ELF-1 (cell line): ENCODE data around the gene MEGF11.

Source experiments
- DNase-seq: peaks from one replicate; pipeline ENCODE4 v3.0.0-alpha.2; 2016; ENCODE audit warnings: low read depth, low spot score

Gene MEGF11

DNA sequence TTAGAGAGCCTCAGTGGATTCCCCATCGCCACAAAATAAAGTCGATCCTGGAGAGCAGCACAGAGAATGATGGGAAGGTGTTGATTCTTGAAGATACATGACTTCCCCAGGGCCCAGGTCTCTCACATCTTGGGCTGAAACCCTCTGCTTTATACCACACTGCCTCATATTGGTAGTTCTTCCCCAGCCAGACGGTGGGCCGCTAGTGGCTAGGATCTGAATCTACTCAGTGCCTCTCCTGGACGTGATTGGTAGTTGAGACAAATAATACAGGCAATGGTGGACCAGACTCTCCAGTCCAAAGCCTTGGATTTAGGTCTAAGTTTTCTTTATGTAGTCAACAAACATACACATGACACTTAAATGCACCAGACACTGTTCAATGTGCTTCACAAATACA lies 334.6 kb downstream of the MEGF11 start:
- no peak for DNase-seq

DNA sequence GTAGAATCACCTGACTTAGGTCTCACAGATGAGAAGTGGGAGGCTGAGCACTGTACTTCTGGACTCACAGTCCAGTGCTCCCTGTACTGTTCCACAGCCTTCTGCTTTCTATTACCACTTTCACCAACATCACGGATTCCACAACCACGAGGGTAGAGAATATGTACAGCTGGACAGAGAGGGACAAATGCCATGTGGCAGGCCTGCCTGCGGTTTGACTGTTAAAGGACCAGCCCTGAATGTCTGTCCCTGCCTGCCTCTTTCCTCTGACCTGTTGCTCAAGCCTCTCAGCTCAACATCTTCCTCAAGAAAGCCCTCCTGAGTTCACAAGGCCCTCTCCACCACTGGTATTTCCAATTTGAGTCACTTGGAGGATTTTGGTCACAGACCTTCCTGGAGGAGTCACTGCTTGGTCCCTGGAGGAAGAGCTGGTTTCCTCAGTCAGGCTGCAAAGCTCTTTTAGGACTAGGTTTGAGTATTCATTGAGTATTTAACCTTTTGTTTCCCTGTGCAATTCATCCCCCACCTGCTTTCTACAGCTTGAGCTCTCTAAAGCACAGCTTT lies 335.1 kb downstream of the MEGF11 start:
- DNase-seq = no peak

DNA sequence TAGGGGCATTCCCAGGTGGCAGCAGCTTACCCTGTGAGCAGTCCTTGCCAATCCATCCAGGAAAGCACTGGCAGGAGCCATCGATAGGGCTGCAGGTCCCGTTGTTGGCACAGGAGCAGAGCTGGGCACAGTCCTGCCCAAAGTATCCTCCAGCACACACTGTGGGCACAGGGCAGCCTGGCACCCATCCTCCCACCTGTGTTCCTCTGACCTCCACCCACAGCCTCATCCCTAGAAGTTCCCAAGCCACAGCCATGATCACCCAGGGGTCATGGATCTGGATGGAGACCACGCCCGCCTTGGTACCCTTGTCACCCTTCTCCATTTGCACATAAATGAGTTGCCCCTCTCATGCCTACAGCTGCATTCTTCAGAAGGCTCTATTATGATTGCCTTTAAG lies 335.6 kb downstream of the MEGF11 start:
- DNase-seq = no peak

DNA sequence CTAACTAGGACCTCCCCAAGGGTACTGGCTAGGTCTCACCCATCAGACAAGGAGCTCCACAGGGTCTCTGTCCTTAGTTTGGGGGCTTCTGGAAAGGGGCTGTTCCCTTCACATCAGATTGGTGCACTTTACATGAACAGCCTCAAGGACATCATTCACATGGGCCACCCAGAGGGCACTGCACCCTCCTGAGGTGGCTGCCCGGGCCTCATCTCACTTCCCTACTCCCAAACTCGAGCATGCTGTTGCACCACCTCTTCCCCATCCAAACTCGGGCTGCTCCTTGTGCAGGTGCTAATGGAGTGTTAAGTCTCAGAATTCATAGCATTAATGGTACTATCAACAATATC lies 336.2 kb downstream of the MEGF11 start:
- no peak for DNase-seq

DNA sequence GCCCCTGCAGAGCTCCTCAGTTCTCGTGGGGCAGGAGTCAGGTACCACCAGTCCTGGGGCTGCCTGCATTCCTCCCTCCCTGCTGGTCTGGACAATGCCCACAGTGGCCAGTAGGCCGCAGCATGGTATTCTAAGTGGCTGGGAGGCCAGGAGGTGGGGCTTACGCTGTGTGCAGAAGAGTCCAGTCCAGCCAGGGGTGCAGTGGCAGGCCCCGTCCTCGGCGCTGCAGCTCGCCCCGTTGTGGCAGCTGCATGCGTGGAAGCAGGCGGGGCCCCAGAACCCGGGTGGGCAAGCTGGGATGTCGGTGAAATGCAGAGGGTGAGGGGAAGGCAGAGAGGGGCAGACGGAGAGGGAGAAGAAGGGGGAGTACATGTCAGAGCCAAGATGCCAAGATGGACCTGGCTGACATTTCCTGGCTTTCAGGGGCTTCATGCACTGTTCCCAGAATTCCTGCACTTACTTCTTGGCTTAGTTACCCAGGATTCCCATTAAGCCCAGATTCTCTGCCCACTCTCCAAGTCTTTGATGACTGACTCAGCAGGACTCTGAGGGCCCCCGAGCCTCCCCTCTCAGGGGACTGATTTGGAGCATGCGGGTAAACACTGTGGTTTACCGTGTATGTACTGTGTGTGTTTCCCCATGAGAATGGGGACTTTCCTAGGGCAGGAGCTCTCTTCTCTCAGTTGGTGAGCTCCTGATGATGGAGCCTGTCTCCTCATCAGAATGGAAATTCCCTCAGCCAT lies 336.7 kb downstream of the MEGF11 start:
- DNase-seq = peak; percentile 87

DNA sequence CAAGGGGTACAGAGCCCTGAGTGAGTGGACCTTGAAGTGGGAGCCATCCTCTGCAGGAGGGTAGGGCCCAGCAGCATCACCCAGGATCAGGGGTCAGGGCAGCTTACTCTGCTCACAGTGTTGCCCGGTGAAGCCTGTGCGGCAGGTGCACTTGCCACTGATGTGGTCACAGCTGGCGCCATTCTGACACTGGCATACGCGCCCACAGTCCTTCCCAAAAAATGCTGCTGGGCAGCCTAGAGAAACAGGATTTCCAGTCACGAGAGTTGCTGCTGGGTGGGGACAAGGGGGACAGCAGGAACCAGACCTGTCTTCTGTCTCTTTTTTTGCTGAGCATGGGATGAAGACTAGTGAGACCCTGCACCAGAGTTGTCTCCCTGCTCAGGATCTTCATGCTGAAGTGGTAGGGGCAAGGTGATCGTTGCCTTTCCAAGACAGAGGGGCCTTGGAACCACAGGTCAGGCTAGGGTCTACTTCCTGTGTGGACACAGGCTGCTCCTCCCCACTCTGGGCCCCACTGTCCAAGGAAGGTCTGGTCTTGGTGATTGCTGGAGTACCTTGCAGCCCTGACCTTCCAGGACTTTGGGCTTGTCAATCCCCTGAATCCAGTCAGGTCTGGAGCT lies 337.4 kb downstream of the MEGF11 start:
- no peak for DNase-seq

DNA sequence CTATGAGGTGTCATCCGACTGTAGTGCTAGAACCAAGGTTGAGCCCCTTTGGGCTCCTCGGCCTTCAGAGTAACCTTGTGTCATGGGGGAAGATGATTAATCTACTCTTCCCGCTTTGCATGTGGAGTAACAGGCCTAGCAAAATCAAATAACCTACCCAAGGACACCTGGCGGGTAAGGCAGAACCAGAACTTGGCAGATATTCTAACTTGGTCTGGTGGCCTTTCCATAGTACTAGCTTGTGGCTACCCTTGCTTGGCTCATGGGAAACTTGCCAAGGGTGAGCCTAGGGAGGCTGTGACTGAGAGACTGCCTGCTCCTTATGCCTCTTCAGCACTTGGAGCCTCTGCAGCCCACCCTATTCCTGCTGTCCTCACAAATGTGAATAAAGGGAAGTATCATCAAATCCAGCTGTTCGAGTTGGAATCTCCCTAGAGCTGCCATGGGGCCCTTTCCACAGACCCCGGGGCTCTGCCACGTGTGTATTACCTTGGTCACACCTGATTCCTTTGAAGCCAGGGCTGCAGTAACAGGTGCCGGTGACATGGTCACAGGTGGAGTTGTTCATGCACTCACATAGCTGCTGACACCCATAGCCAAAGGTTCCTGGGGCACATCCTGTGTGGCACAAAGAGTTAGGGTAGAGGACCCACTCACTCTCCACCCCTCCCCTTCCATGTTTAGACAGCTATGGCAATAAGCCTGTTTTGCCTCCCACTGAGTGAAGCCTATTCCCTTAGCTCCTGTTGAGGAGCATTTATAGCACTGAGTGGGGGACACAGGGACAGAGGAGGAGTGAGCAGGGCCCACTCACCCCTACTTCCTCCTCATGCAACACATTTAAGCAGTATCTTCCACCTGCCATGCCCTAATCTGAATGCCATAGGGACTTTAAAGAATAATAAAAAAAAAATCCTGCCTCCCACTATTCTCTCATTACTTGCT lies 338.3 kb downstream of the MEGF11 start:
- DNase-seq = no peak

DNA sequence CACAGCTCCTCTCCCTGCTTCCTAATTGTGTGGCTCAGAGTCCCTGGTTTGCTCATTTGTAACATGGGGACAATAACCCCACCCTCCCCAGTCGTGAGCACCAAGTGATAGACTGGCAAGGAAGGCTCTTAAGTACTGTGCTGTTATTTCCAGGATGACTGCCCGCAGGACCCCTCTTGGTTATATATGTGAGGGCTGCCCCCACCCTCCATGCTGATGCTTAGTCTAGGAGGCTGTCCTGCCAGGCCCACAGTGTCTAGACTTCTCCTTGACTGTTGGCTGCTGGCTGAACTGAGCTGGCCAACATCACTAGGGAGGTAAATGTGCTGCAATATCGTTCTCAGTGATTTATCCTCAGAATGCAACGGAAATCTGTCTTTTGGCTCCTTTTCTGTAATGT lies 339.2 kb downstream of the MEGF11 start:
- DNase-seq = no peak

DNA sequence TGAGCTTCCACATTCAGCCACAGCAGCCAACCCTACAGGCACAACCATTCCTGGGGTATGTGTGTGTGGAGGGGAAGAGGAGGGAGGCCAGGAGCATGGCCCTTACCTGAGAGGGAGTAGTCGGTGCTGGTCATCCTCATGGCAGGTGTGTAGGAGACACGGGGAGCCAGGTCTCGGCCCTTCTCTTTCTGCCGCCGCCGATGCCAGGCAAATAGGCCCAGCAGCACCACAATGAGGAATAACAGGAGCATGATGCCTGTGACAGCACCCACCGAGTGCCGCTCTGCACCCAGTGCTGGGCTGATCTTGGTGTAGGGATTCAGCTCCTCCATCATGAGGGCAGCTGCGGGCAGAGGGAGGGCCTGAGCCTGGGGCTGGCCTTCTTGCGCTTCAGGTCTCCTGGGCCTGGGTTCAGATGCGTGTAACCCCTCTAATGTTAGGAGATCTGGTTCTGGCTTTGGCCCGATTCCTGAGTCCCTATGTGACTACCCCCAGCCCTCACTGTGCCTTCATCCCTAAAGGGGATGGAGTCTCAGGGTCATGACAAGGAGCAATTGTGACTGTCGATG lies 339.8 kb downstream of the MEGF11 start:
- no peak for DNase-seq

DNA sequence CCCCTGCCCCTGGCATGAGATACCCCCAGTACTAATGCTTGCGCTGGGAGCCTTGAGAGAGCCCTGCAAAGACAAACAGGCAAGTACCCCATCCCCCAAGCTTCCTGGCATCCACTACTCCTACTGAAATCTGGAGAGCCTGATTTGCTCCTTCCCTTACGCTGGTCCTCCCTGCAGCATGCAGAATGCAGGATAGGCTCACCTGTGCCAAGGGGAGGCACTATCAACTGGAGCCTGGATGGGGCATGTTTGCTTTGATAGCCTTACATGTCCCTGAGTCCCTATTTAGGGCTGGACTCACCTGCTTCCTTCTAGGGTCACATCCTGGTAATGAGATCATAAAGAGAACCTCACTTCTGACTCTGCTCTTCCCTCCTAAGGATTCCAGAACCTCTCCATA lies 341.3 kb downstream of the MEGF11 start:
- no peak for DNase-seq

DNA sequence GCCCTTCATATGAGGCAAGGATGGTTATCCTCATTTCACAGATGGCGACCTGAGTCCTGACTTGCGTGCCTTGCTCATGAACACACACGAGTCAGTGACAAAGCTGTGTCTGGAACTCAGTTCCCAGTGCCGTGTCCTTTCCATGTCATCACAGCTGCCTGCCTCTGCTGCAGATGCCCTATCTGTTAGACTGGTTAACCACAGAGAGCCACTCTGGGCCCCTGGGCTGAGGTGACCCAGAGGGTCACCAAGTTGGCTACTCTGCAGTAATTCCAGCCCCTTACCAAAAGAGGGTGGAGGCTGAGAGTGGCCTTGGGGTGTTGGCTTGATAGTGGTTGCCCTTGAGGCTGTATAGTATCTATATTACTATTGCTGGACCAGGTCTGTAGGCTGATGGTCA lies 343.2 kb downstream of the MEGF11 start:
- no peak for DNase-seq

DNA sequence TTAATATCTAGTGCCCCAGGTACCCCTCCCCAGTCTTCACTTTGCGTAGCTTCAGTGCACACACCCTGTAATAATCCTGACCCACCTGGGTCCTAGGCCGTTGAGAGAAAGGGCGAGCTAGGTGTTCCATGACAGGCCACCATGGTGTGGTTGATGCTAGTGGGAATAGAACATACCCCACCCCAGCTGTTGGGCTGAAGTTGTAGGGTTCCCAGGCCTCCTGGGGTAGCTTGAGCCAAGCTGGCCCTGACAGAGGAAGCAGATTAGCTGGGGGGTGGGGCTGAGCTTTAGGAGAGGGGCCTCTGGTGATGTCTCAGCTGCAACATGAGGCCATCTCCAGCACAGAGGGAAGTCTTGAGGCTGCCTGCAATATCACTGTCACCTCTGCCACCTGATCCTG lies 343.7 kb downstream of the MEGF11 start:
- no peak for DNase-seq

DNA sequence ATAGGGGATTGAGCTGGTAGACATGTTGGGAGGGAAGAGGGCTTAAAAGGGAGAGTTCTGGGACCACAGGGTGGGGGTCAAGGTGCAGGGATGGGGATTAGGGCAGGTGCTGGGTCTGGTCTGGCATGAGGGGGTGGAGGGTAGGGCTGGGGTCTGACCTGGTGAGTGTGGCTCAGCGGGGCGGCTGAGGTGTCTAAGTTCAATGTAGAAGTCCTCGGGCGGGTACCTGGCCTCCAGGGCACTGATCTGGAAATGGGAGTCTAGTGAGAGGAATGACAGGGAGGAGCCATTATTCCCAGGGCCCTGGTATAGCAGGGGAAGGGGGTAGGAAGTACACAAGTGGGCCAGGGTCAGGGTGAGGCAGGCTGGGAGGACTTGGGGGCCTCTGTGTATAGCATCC lies 344.7 kb downstream of the MEGF11 start:
- DNase-seq = no peak

DNA sequence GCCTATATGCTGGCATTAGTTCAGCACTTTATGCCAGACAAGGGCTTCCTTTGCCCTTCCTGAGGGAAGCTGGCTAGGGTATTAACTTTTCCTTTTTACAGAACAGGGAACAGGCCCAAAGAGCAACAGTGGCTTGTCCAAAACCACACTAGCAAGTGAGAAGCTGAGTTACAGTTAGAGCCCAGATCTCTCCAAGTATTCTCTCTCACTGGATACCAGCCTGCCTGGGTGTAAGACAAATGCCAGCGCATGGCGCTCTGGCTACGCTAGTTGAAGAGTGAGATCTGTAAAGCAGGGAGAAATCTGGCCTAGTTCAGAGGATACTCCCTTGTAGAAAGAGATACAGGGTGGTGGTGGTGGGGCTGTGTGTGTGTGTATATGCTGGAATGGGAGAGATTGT lies 345.9 kb downstream of the MEGF11 start:
- DNase-seq = no peak

DNA sequence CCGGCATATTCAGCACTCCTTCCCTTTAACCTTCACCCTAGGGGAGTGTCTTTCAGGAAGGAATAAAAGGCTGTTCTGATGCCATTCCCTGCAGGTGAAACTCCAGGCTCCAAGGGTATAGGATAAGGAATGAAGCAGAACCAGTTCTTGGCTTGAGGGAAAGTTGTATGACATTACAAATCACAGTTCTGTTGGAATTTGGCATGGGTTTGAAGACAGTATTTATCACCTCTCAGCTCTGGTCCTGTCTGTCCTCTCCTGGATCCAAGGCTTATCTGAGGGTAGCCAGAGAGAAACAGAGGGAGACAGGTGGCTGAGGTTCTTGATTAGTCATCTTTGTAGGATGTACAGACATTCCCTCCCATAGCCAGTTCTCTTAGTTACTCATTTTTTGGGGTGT lies 347.2 kb downstream of the MEGF11 start:
- peak; percentile 72 for DNase-seq

DNA sequence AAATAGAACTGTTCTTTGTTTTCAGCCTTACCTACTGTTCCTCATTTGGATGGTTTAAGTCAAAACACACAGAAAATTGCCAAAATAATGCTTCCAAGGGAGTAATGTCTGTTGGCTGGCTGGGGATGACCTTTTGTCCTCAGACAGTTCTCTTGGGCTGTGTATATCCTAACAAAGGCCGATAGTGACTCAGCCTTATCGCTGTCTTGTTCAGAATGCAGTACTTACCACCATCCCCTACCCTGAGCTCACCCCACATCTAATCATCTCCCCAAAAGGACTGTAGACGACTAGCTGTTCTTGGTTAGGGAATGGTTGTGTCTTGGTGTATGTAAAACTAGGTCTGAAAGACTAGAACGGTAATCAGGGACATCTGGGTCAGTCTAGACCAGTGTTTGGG lies 349.2 kb downstream of the MEGF11 start:
- DNase-seq = no peak

DNA sequence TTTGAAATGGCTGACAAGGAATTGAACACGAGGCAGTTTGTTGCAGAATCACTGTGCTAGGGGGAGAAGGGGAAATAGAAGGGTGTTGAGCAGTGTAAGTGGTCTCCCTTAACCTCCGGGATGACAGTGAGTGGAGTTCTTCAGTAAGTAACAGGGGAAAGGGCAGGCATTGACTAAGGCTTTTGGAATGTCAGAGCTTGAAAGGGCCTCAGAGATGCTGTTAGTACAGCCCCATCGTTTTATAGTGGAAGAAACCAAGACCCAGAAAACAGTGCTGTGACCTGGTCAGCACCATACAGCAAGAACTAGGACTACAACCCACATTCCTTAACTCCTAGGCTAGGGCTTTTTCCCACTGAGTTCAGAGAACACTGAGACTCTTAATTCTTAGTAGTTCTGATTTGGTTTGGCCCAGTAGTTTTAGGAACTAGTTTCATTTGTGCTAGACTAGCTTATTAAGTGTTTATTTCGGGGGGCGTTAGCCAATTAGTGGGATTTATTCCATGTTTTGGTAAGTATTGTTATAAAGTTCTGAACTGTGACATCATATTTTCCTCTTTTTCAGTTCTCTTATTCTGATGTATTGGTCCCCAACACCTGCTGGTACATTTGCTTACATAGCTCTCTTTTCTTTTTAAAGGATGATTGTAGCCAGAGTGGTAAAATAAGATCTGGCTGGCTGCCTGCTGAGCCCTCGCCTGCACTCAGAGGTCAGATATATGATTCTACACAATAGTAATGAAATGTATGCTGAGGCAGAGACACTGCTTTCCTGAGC lies 350.1 kb downstream of the MEGF11 start:
- peak; percentile 61 for DNase-seq

DNA sequence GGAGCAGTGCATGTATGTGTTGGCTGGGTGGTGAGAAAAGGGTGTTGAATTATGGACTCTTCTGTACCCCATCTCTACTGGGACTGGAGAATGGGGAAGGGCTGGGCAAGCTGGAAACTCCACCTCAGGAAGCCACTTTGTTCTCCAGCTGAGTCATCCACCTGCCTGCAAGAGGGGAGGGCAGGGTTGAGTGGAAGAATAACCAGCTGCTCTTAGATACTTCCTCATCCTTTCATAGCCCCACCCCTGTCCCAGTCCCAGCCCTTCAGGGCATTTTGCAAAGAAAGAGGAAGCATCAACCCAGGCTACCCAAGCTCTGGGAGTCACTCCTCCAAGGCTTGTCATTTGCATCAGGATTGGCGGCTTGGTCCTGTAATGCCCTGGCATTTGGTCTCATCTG lies 351.2 kb downstream of the MEGF11 start:
- DNase-seq = peak; percentile 85

DNA sequence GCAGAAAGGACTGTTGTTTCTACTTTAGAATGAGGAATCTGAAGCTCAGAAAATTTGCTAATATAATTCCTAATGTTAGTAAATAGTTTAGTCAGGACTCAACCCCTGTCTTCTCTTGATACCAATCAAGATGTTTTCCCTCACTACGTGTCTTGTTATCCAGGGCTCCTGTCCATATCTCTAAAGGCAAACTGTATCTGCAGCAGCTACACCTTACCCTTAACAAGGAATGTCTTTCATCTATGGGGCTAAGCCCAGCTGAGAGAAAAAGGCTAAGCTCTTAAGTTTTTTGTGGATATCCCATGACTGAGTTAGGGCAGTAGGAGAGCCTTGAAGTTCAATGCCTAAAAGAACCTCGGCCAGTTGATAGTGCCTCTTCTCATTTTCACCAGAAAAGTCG lies 351.7 kb downstream of the MEGF11 start:
- DNase-seq = no peak

DNA sequence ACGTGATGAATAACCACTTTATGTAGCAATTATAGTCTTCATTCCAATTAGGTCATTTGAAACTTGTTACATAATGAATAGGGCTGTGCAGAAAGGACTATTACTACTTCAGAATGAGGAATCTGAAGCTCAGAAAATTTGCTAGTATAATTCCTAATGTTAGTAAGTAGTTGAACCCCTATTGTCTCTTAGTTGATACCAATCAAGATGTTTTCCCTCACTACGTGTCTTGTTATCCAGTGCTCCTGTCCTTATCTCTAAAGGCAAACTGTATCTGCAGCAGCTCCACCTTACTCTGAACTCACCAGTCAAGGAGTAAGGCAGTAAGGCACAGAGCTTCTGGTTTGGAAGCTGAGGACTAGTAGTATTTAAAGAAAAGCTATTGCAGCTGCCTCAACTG lies 352.2 kb downstream of the MEGF11 start:
- no peak for DNase-seq

DNA sequence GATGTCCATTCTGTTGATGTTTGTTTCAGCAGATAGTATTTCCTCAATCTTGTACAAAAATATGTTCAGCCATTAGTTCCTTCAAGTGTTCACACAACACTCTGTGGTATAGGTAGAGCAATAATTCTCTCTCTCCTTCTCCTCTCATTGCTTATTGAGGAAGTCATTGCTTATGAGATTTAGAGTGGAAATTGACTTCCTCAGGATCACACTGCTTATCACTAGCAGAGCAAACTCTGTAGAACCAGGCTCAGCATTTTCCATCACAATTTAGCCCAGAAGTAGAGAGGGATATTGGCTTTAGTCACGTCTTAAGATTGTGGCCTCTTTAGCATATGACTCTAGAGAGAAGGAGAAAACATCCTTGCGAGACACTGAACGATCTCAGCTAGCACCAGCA lies 353.1 kb downstream of the MEGF11 start:
- no peak for DNase-seq
